HepG2 (cell line): ENCODE data around the gene PPP6R2. TPM values are rescaled to one million over a fixed set of nuclear protein-coding genes. Genes with fewer than 3 reads are reported as not detected.

ENCODE experiments used
- ARID4A ChIP-seq: sonication (generic); formaldehyde crosslinking; IDR thresholded peaks from 2 replicates; pipeline ENCODE4 v1.5.0; 2020; ENCODE audit warnings: mild to moderate bottlenecking, missing genetic modification reagents, borderline replicate concordance
- GABPB1 ChIP-seq: IDR thresholded peaks from 2 replicates; pipeline ENCODE4 v1.6.1; 2016; ENCODE audit warnings: mild to moderate bottlenecking, missing genetic modification reagents, moderate library complexity, missing compliant biosample characterization
- HINFP ChIP-seq: sonication (generic); formaldehyde crosslinking; IDR thresholded peaks from 2 replicates; pipeline ENCODE4 v1.4.0; 2020; ENCODE audit warnings: low read depth, mild to moderate bottlenecking, missing genetic modification reagents
- KLF11 ChIP-seq: IDR thresholded peaks from 2 replicates; pipeline ENCODE4 v1.6.1; 2016; ENCODE audit warnings: missing compliant biosample characterization
- MIER3 ChIP-seq: IDR thresholded peaks from 2 replicates; pipeline ENCODE4 v1.6.1; 2016; ENCODE audit warnings: missing compliant biosample characterization, borderline replicate concordance
- MLXIP ChIP-seq: sonication (generic); formaldehyde crosslinking; IDR thresholded peaks from 2 replicates; pipeline ENCODE4 v1.9.0; 2021; ENCODE audit warnings: missing genetic modification reagents, borderline replicate concordance
- MYNN ChIP-seq: sonication (generic); formaldehyde crosslinking; IDR thresholded peaks from 2 replicates; pipeline ENCODE4 v1.4.0; 2020; ENCODE audit warnings: mild to moderate bottlenecking, low read depth, missing genetic modification reagents
- MZF1 ChIP-seq: sonication (generic); formaldehyde crosslinking; IDR thresholded peaks from 2 replicates; pipeline ENCODE4 v1.8.1; 2023; ENCODE audit warnings: mild to moderate bottlenecking, missing genetic modification reagents, borderline replicate concordance
- POGZ ChIP-seq: sonication (generic); formaldehyde crosslinking; IDR thresholded peaks from 2 replicates; pipeline ENCODE4 v1.4.0; 2020; ENCODE audit warnings: mild to moderate bottlenecking, missing genetic modification reagents
- SALL1 ChIP-seq: sonication (generic); formaldehyde crosslinking; IDR thresholded peaks from 2 replicates; pipeline ENCODE4 v1.8.0; 2022; ENCODE audit warnings: mild to moderate bottlenecking, missing genetic modification reagents
- SETDB1 ChIP-seq: sonication (generic); formaldehyde crosslinking; IDR thresholded peaks from 2 replicates; pipeline ENCODE4 v1.5.1; 2020; ENCODE audit warnings: missing genetic modification reagents, mild to moderate bottlenecking, borderline replicate concordance
- SNAI1 ChIP-seq: sonication (generic); formaldehyde crosslinking; IDR thresholded peaks from 2 replicates; pipeline ENCODE4 v1.5.0; 2020; ENCODE audit warnings: mild to moderate bottlenecking, missing genetic modification reagents, borderline replicate concordance
- STAG1 ChIP-seq: sonication (generic); formaldehyde crosslinking; IDR thresholded peaks from 2 replicates; pipeline ENCODE4 v1.4.0; 2020; ENCODE audit warnings: missing genetic modification reagents
- TAF1 ChIP-seq: sonication (generic); formaldehyde crosslinking; IDR thresholded peaks from 2 replicates; pipeline ENCODE4 v1.4.0; 2020; ENCODE audit warnings: missing genetic modification reagents
- TGIF2 ChIP-seq: IDR thresholded peaks from 2 replicates; pipeline ENCODE4 v1.6.1; 2016; ENCODE audit warnings: control low read depth, missing compliant biosample characterization
- ZKSCAN8 ChIP-seq: IDR thresholded peaks from 2 replicates; pipeline ENCODE4 v1.6.1; 2016; ENCODE audit warnings: borderline replicate concordance, missing genetic modification reagents, missing compliant biosample characterization
- ZNF331 ChIP-seq: sonication (generic); formaldehyde crosslinking; IDR thresholded peaks from 2 replicates; pipeline ENCODE4 v1.4.0; 2020; ENCODE audit warnings: missing genetic modification reagents
- ZNF333 ChIP-seq: sonication (generic); formaldehyde crosslinking; IDR thresholded peaks from 2 replicates; pipeline ENCODE4 v1.4.0; 2020; ENCODE audit warnings: mild to moderate bottlenecking, missing genetic modification reagents, borderline replicate concordance
- ZNF616 ChIP-seq: sonication (generic); formaldehyde crosslinking; IDR thresholded peaks from 2 replicates; pipeline ENCODE4 v1.5.0; 2020; ENCODE audit warnings: low read depth, mild to moderate bottlenecking, missing genetic modification reagents
- ZNF629 ChIP-seq: sonication (generic); formaldehyde crosslinking; conservative IDR thresholded peaks from 2 replicates; pipeline ENCODE4 v1.5.0; 2020; ENCODE audit warnings: missing genetic modification reagents
- ZNF713 ChIP-seq: sonication (generic); formaldehyde crosslinking; IDR thresholded peaks from 2 replicates; pipeline ENCODE4 v1.4.0; 2020; ENCODE audit warnings: mild to moderate bottlenecking, missing genetic modification reagents
- ZNF720 ChIP-seq: sonication (generic); formaldehyde crosslinking; IDR thresholded peaks from 2 replicates; pipeline ENCODE4 v1.4.0; 2020; ENCODE audit warnings: missing genetic modification reagents
- polyA plus RNA-seq, 8 experiments: library from polyadenylated mRNA; depleted of rRNA in 3 of 8; stranded (reverse) in 7 of 8; unstranded in 1 of 8; fragments of >200 nt; fragmentation: Illumina TruSeq in 4 of 8; extraction: Trizol in 4 of 8; gene quantifications; 2 replicates each; pipeline versions ENCODE4 v1.2.1 to v1.2.3, GENCODE V29; 2011 to 2016; ENCODE audit warnings: low read depth in 4 of 8, missing spikeins in 1 of 8, mixed read lengths in 1 of 8; ENCODE audit not compliant: insufficient read depth in 1 of 8
- total RNA-seq, 5 experiments: library from RNA; depleted of rRNA; stranded (reverse); fragments of >200 nt; fragmentation: Illumina TruSeq; extraction: Trizol; gene quantifications; 2 replicates each; pipeline ENCODE4 v1.2.3, GENCODE V29; 2016; ENCODE audit warnings: low read depth in 1 of 5

The PPP6R2 gene
- total and polyA plus RNA-seq, 2 of the 13 experiments (the other 11 are each of a cell fraction or from before 2014, with no cell fraction given): 55.0 to 102 TPM

- TF ChIP-seq ZNF333 (CRISPR knock-in tag): no peak
- no peak for TF ChIP-seq ZNF713 (CRISPR knock-in tag)
- no peak for TF ChIP-seq MYNN (CRISPR knock-in tag)
- peak; percentile 28; the same call in 1 of the 2 replicates for TF ChIP-seq ARID4A (CRISPR knock-in tag)
- peak; percentile 33; the same call in 1 of the 2 replicates for TF ChIP-seq STAG1 (CRISPR knock-in tag)
- TF ChIP-seq MLXIP (CRISPR knock-in tag): no peak
- no peak for TF ChIP-seq SETDB1 (CRISPR knock-in tag)
- no peak for TF ChIP-seq MZF1 (CRISPR knock-in tag)
- no peak for TF ChIP-seq GABPB1 (CRISPR knock-in tag)
- TF ChIP-seq KLF11: no peak
- 0 out of 2 replicates have a peak, but pooled peaks have one; percentile 21 for TF ChIP-seq TGIF2 (CRISPR knock-in tag)
- TF ChIP-seq MIER3 (CRISPR knock-in tag): 0 out of 2 replicates have a peak, but pooled peaks have one; percentile 17
- TF ChIP-seq ZNF331: no peak; the same call in 1 of the 2 replicates
- peak; percentile 97 for TF ChIP-seq ZNF629 (CRISPR knock-in tag)
- no peak for TF ChIP-seq ZNF720
- TF ChIP-seq SALL1: peak; percentile 40; the same call in 1 of the 2 replicates
- no peak for TF ChIP-seq ZNF616
- no peak for TF ChIP-seq POGZ (CRISPR knock-in tag)
- TF ChIP-seq TAF1 (CRISPR knock-in tag): no peak
- TF ChIP-seq HINFP (CRISPR knock-in tag): no peak
- TF ChIP-seq SNAI1 (CRISPR knock-in tag): no peak
- no peak for TF ChIP-seq ZKSCAN8 (CRISPR knock-in tag)
Observed at GRCh38 chr22:50310031-50310722, 33.0 kb upstream of the PPP6R2 start (continued).
